CD8-positive, alpha-beta memory T cell (primary cell): ENCODE measurements around the gene CHEK1. TPM values are rescaled to one million over a fixed set of nuclear protein-coding genes. Genes with fewer than 3 reads are reported as not detected.
A peak's percentile ranks its signal among the peaks of the same experiment; 100 is the strongest.

ENCODE experiments used
- CTCF ChIA-PET: fragments of 350-600 bp; sonication (Branson Sonifier 250); formaldehyde crosslinking; loops from one replicate; lab custom pipeline; 2021; ENCODE audit warnings: antibody characterized with exemption; lab: Charles Lee
- POLR2A ChIA-PET: fragments of 350-600 bp; sonication (Branson Sonifier 250); formaldehyde crosslinking; loops from one replicate; lab custom pipeline; 2021; ENCODE audit warnings: antibody characterized with exemption; lab: Charles Lee
- DNase-seq, 5 donors: peaks; one replicate each; pipeline versions ENCODE4 v3.0.0 to v3.0.0-alpha.2; 2020 to 2022; ENCODE audit warnings: mixed read lengths in 1 of 5
- H3K27ac ChIP-seq: one replicate; pipeline ENCODE4 v1.7.0; 2013; ENCODE audit warnings: low read depth, mild to moderate bottlenecking, low read length, moderate library complexity
- H3K27me3 ChIP-seq: 2 replicates; pipeline ENCODE4 v1.7.0; 2013; ENCODE audit warnings: low read length, mild to moderate bottlenecking; ENCODE audit not compliant: insufficient read depth, poor library complexity, severe bottlenecking
- H3K36me3 ChIP-seq: 2 replicates; pipeline ENCODE4 v1.7.0; 2013; ENCODE audit warnings: mild to moderate bottlenecking, low read length, moderate library complexity; ENCODE audit not compliant: insufficient read depth
- H3K4me1 ChIP-seq: 2 replicates; pipeline ENCODE4 v1.7.0; 2013; ENCODE audit warnings: mild to moderate bottlenecking, low read length, moderate library complexity; ENCODE audit not compliant: insufficient read depth
- H3K4me3 ChIP-seq: 2 replicates; pipeline ENCODE4 v1.7.0; 2013; ENCODE audit warnings: mild to moderate bottlenecking, low read length
- H3K9me3 ChIP-seq: 2 replicates; pipeline ENCODE4 v1.7.0; 2013; ENCODE audit warnings: mild to moderate bottlenecking, low read length
- H3K27ac Mint-ChIP-seq, 8 donors: one replicate each; pipeline ENCODE4 v1.8.0; 2020 to 2021; ENCODE audit warnings: mixed read lengths in 8 of 8, mild to moderate bottlenecking in 6 of 8, inconsistent platforms in 3 of 8, moderate library complexity in 3 of 8
- H3K27me3 Mint-ChIP-seq, 2 donors: one replicate each; pipeline ENCODE4 v1.8.0; 2020 to 2021; ENCODE audit warnings: mixed read lengths in 2 of 2, mild to moderate bottlenecking in 1 of 2, moderate library complexity in 1 of 2
- H3K36me3 Mint-ChIP-seq, 3 donors: one replicate each; pipeline ENCODE4 v1.8.0; 2020 to 2021; ENCODE audit warnings: mixed read lengths in 3 of 3, inconsistent platforms in 1 of 3, mild to moderate bottlenecking in 1 of 3
- H3K4me1 Mint-ChIP-seq, 3 donors: one replicate each; pipeline ENCODE4 v1.8.0; 2020 to 2021; ENCODE audit warnings: mixed read lengths in 3 of 3, inconsistent platforms in 1 of 3, mild to moderate bottlenecking in 1 of 3
- H3K4me3 Mint-ChIP-seq, 7 donors: one replicate each; pipeline ENCODE4 v1.8.0; 2020 to 2021; ENCODE audit warnings: mixed read lengths in 7 of 7, mild to moderate bottlenecking in 6 of 7, moderate library complexity in 4 of 7, inconsistent platforms in 2 of 7
- H3K9me3 Mint-ChIP-seq, 5 donors: one replicate each; pipeline ENCODE4 v1.8.0; 2020 to 2022; ENCODE audit warnings: mixed read lengths in 5 of 5, mild to moderate bottlenecking in 3 of 5, moderate library complexity in 2 of 5, inconsistent platforms in 1 of 5
- polyA plus RNA-seq: library from polyadenylated mRNA; unstranded; fragments of 300-500 nt; fragmentation: Illumina TruSeq; gene quantifications from one replicate; pipeline ENCODE4 v1.2.3, GENCODE V29; 2021
- total RNA-seq, 2 experiments: library from RNA; stranded (reverse); gene quantifications; one replicate each; pipeline ENCODE4 v1.2.3, GENCODE V29; 2021

Gene CHEK1
- total and polyA plus RNA-seq, 3 experiments from 2014 or later: 1.2 to 144 (median 139) TPM

- ChIA-PET POLR2A (no interaction called here), CTCF (no interaction called here)
- Histone ChIP-seq H3K4me1 (no peaks in the 10 kb centered on the region), H3K27ac (no peak overlapping the region), H3K36me3 (no peaks in the 10 kb centered on the region), H3K9me3 (no peaks in the 10 kb centered on the region), H3K27me3 (no peaks in the 10 kb centered on the region), H3K4me3 (no peak overlapping the region)
- Mint-ChIP-seq H3K27me3 (no peaks in the 10 kb centered on the region), H3K36me3 (no peaks in the 10 kb centered on the region), H3K27ac (peak overlapping the region in 1 of 8 donors; percentile 15), H3K4me3 (no peak overlapping the region), H3K9me3 (no peaks in the 10 kb centered on the region), H3K4me1 (no peaks in the 10 kb centered on the region)
- DNase-seq: no peak
These were observed 60.3 kb downstream of the CHEK1 start for GRCh38 chr11:125685228-125685627.

- Mint-ChIP-seq H3K4me1 (no peaks in the 10 kb centered on the region), H3K27me3 (no peaks in the 10 kb centered on the region), H3K4me3 (no peak overlapping the region), H3K36me3 (no peaks in the 10 kb centered on the region), H3K9me3 (no peaks in the 10 kb centered on the region), H3K27ac (no peak overlapping the region)
- no peaks in the 10 kb centered on the region for H3K27me3 ChIP-seq
- CTCF ChIA-PET: no interaction called here
- no peaks in the 10 kb centered on the region for H3K4me1 ChIP-seq
- POLR2A ChIA-PET: no interaction called here
- DNase-seq: no peak
- H3K4me3 ChIP-seq: no peak overlapping the region
- no peaks in the 10 kb centered on the region for H3K9me3 ChIP-seq
- no peak overlapping the region for H3K27ac ChIP-seq
- no peaks in the 10 kb centered on the region for H3K36me3 ChIP-seq
These were observed 63.1 kb downstream of the CHEK1 start for GRCh38 chr11:125688066-125688465.

- Histone ChIP-seq H3K4me1 (no peaks in the 10 kb centered on the region), H3K27ac (no peak overlapping the region), H3K9me3 (no peaks in the 10 kb centered on the region), H3K4me3 (no peak overlapping the region), H3K36me3 (no peaks in the 10 kb centered on the region), H3K27me3 (no peaks in the 10 kb centered on the region)
- Mint-ChIP-seq H3K27me3 (peaks cover under 1 to 2% of the 10 kb centered on the region in 2 donors), H3K9me3 (no peaks in the 10 kb centered on the region), H3K36me3 (no peaks in the 10 kb centered on the region), H3K4me1 (no peaks in the 10 kb centered on the region), H3K27ac (no peak overlapping the region), H3K4me3 (no peak overlapping the region)
- CTCF ChIA-PET: no interaction called here
- no peak for DNase-seq
- POLR2A ChIA-PET: no interaction called here
These were observed 63.7 kb downstream of the CHEK1 start for GRCh38 chr11:125688632-125689031.

GRCh38 chr11:125689274-125689859 is 64.4 kb downstream of the CHEK1 start:
- Mint-ChIP-seq H3K27me3 (peaks cover 1 to 4% of the 10 kb centered on the region in 2 donors), H3K36me3 (no peaks in the 10 kb centered on the region), H3K27ac (no peak overlapping the region), H3K9me3 (no peaks in the 10 kb centered on the region), H3K4me3 (no peak overlapping the region), H3K4me1 (no peaks in the 10 kb centered on the region)
- H3K9me3 ChIP-seq: no peaks in the 10 kb centered on the region
- POLR2A ChIA-PET: no interaction called here
- no peaks in the 10 kb centered on the region for H3K27me3 ChIP-seq
- CTCF ChIA-PET: no interaction called here
- H3K4me3 ChIP-seq: no peak overlapping the region
- no peaks in the 10 kb centered on the region for H3K4me1 ChIP-seq
- H3K36me3 ChIP-seq: no peaks in the 10 kb centered on the region
- no peak overlapping the region for H3K27ac ChIP-seq
- DNase-seq: no peak

- CTCF ChIA-PET: no interaction called here
- Histone ChIP-seq H3K4me3 (no peak overlapping the region), H3K36me3 (no peaks in the 10 kb centered on the region), H3K27ac (no peak overlapping the region), H3K27me3 (no peaks in the 10 kb centered on the region), H3K4me1 (no peaks in the 10 kb centered on the region), H3K9me3 (no peaks in the 10 kb centered on the region)
- H3K36me3 Mint-ChIP-seq: no peaks in the 10 kb centered on the region
- H3K27ac Mint-ChIP-seq: no peak overlapping the region
- H3K4me3 Mint-ChIP-seq: no peak overlapping the region
- no peaks in the 10 kb centered on the region for H3K4me1 Mint-ChIP-seq
- no peaks in the 10 kb centered on the region for H3K9me3 Mint-ChIP-seq
- no peak for DNase-seq
- H3K27me3 Mint-ChIP-seq: peaks cover 1 to 4% of the 10 kb centered on the region in 2 donors
- POLR2A ChIA-PET: no interaction called here
These were observed 65.0 kb downstream of the CHEK1 start for GRCh38 chr11:125690006-125690405.

GRCh38 chr11:125692887-125693286 is 67.9 kb downstream of the CHEK1 start:
- H3K27me3 Mint-ChIP-seq: peaks cover 3 to 7% of the 10 kb centered on the region in 2 donors
- no peaks in the 10 kb centered on the region for H3K36me3 Mint-ChIP-seq
- Histone ChIP-seq H3K4me1 (no peaks in the 10 kb centered on the region), H3K36me3 (no peaks in the 10 kb centered on the region), H3K9me3 (no peaks in the 10 kb centered on the region), H3K27ac (no peak overlapping the region), H3K4me3 (no peak overlapping the region), H3K27me3 (no peaks in the 10 kb centered on the region)
- H3K9me3 Mint-ChIP-seq: no peaks in the 10 kb centered on the region
- ChIA-PET CTCF (no interaction called here), POLR2A (no interaction called here)
- no peak for DNase-seq
- H3K4me1 Mint-ChIP-seq: no peaks in the 10 kb centered on the region
- no peak overlapping the region for H3K4me3 Mint-ChIP-seq
- no peak overlapping the region for H3K27ac Mint-ChIP-seq

- peaks cover 9 to 21% of the 10 kb centered on the region in 2 donors for H3K27me3 Mint-ChIP-seq
- DNase-seq: no peak
- no peaks in the 10 kb centered on the region for H3K9me3 ChIP-seq
- H3K4me1 ChIP-seq: no peaks in the 10 kb centered on the region
- H3K4me3 Mint-ChIP-seq: no peak overlapping the region
- POLR2A ChIA-PET: no interaction called here
- no peaks in the 10 kb centered on the region for H3K36me3 Mint-ChIP-seq
- H3K27me3 ChIP-seq: no peaks in the 10 kb centered on the region
- no peaks in the 10 kb centered on the region for H3K36me3 ChIP-seq
- CTCF ChIA-PET: no interaction called here
- no peaks in the 10 kb centered on the region for H3K4me1 Mint-ChIP-seq
- H3K27ac Mint-ChIP-seq: no peak overlapping the region
- no peak overlapping the region for H3K4me3 ChIP-seq
- no peaks in the 10 kb centered on the region for H3K9me3 Mint-ChIP-seq
- no peak overlapping the region for H3K27ac ChIP-seq
These were observed 70.0 kb downstream of the CHEK1 start for GRCh38 chr11:125694951-125695350.

GRCh38 chr11:125701018-125701610 is 76.2 kb downstream of the CHEK1 start:
- H3K27me3 Mint-ChIP-seq: peaks cover 21 to 30% of the 10 kb centered on the region in 2 donors
- DNase-seq: no peak
- no peak overlapping the region for H3K4me3 Mint-ChIP-seq
- peaks cover 0 to under 1% (median 0%) of the 10 kb centered on the region in 5 donors for H3K9me3 Mint-ChIP-seq
- Histone ChIP-seq H3K27ac (no peak overlapping the region), H3K4me1 (no peaks in the 10 kb centered on the region), H3K27me3 (no peaks in the 10 kb centered on the region), H3K36me3 (no peaks in the 10 kb centered on the region), H3K9me3 (no peaks in the 10 kb centered on the region), H3K4me3 (no peak overlapping the region)
- no peak overlapping the region for H3K27ac Mint-ChIP-seq
- CTCF ChIA-PET: no interaction called here
- POLR2A ChIA-PET: no interaction called here
- H3K4me1 Mint-ChIP-seq: no peaks in the 10 kb centered on the region
- no peaks in the 10 kb centered on the region for H3K36me3 Mint-ChIP-seq
